Nephron (organoid): Measurements from ENCODE around the gene PTF1A.

ENCODE experiments used
- H3K27ac Mint-ChIP-seq, 3 experiments: 2 replicates each; pipeline ENCODE4 v1.8.0; 2020; ENCODE audit warnings: mixed read lengths in 3 of 3, mild to moderate bottlenecking in 2 of 3, moderate library complexity in 1 of 3
- H3K27me3 Mint-ChIP-seq: 2 replicates; pipeline ENCODE4 v1.8.0; 2021; ENCODE audit warnings: low read depth, mild to moderate bottlenecking, moderate library complexity, mixed read lengths
- H3K36me3 Mint-ChIP-seq: 2 replicates; pipeline ENCODE4 v1.8.0; 2020; ENCODE audit warnings: low read depth, mixed read lengths
- H3K4me1 Mint-ChIP-seq: 2 replicates; pipeline ENCODE4 v1.8.0; 2020; ENCODE audit warnings: mixed read lengths
- H3K4me3 Mint-ChIP-seq, 3 experiments: 2 replicates each; pipeline ENCODE4 v1.8.0; 2020; ENCODE audit warnings: mild to moderate bottlenecking in 3 of 3, mixed read lengths in 3 of 3, moderate library complexity in 2 of 3
- H3K9me3 Mint-ChIP-seq: 2 replicates; pipeline ENCODE4 v1.8.0; 2020; ENCODE audit warnings: mixed read lengths
- TF ChIP-seq, protein P1 (sequence below), 3 experiments: fragments of 200-600 bp; sonication (generic); IDR thresholded peaks; one replicate each; pipeline ENCODE4 v1.5.0; 2021; ENCODE audit warnings: antibody characterized with exemption in 3 of 3; ENCODE audit not compliant: unreplicated experiment in 3 of 3

PTF1A gene, protein sequence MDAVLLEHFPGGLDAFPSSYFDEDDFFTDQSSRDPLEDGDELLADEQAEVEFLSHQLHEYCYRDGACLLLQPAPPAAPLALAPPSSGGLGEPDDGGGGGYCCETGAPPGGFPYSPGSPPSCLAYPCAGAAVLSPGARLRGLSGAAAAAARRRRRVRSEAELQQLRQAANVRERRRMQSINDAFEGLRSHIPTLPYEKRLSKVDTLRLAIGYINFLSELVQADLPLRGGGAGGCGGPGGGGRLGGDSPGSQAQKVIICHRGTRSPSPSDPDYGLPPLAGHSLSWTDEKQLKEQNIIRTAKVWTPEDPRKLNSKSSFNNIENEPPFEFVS

DNA sequence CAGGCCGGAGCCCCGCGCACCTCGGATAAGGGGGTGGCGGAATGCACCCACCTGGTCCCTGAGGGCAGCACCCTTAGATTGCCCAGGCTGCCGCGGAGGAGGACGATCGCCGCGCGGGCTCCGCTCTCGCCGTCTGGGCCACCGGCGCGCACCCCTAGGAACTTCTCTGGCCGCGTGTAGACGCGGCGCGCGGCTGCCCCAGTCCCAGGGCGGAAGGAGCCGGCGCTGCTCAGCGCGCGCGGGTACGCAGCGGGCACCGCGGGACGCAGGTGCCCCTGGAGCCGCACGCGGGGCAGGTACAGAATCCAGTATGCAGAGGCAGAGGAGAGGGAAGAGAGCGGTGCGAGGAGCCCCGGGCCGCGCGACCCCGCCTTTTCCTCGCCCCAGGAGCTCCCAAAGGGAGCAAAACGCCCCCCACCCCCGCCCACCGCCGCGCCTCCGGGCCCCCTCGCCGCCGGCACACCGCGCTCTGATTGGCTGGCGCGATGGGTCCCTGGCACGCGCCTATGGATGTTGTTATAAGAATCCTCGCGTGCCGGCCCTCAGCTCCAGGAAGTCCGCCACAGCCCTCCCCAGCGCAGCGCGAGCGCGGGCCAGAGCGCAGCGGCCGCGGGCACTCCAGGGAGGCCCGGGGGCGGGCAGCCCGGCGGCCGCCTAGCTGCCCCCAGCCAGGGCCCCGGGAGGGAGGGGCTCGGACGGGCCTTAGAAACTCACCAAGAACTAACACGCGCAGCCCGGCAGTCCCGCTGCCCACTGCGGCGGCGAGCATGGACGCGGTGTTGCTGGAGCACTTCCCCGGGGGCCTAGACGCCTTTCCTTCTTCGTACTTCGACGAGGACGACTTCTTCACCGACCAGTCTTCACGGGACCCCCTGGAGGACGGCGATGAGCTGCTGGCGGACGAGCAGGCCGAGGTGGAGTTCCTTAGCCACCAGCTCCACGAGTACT is at the start of gene PTF1A:
Gene PTF1A (plus strand): TSS at position 549 of the 948 bp plus-strand sequence. CDS start 219 bp downstream, at position 768.
- no peak within 1 kb of the TSS for H3K27ac Mint-ChIP-seq
- TF ChIP-seq, protein P1, sequence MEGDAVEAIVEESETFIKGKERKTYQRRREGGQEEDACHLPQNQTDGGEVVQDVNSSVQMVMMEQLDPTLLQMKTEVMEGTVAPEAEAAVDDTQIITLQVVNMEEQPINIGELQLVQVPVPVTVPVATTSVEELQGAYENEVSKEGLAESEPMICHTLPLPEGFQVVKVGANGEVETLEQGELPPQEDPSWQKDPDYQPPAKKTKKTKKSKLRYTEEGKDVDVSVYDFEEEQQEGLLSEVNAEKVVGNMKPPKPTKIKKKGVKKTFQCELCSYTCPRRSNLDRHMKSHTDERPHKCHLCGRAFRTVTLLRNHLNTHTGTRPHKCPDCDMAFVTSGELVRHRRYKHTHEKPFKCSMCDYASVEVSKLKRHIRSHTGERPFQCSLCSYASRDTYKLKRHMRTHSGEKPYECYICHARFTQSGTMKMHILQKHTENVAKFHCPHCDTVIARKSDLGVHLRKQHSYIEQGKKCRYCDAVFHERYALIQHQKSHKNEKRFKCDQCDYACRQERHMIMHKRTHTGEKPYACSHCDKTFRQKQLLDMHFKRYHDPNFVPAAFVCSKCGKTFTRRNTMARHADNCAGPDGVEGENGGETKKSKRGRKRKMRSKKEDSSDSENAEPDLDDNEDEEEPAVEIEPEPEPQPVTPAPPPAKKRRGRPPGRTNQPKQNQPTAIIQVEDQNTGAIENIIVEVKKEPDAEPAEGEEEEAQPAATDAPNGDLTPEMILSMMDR (IDR thresholded peaks at IDR 0.05; ENCODE audit: unreplicated experiment in 3 of 3), result no peak
- peaks cover 97% of the 10 kb centered on the region for H3K27me3 Mint-ChIP-seq
- no peaks in the 10 kb centered on the region for H3K36me3 Mint-ChIP-seq
- H3K4me3 Mint-ChIP-seq, result peak within 1 kb of the TSS; percentile 68 to 76 (median 70)
- peaks cover 5% of the 10 kb centered on the region for H3K9me3 Mint-ChIP-seq
- peaks cover 6% of the 10 kb centered on the region for H3K4me1 Mint-ChIP-seq

DNA sequence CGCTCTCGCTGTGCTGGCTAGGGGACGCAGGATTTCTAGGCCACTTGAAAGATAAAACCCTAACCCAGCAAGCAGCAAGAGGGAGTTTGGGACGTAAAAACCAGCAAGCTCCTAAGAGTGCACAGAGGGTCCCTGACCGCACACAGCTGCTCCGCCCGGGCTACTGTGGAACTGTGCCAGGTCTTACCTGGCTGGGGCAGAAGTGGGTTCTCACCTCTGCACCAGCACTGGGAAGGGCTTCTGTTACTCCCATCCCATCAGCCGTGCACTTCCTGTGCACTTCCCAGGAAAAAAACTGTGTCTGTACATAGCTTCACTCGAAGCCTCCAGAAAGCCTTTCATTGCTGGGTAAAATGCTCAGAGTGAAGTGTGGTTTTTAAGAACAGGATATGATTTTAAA is 45.9 kb upstream of the PTF1A start:
- Mint-ChIP-seq H3K9me3 (peaks cover under 1% of the 10 kb centered on the region), H3K36me3 (no peaks in the 10 kb centered on the region), H3K4me3 (no peak overlapping the region), H3K27me3 (peaks cover 6% of the 10 kb centered on the region), H3K27ac (no peak overlapping the region), H3K4me1 (peaks cover 10% of the 10 kb centered on the region)
- TF ChIP-seq, protein P1 (IDR thresholded peaks at IDR 0.05; ENCODE audit: unreplicated experiment in 3 of 3), result no peak

DNA sequence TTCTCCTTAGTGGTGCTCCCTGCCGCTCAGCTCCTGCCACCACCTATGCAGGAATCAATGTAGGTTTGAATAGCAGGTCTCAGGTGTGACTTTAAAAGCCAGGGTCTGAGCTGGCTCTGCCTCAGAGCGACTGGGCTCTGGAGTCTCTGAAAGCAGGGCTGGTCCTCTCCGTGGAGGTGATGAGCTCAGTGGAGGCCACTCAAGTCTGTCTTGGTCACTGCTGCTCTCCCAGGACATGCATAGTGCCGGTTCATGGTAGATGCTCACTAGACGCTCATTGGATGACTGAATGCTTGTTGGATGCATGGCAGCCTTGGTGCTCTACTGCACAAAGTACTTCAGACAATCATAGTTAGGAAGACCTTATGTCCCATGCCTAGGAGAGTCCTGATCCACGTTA is 45.1 kb upstream of the PTF1A start:
- Mint-ChIP-seq H3K36me3 (no peaks in the 10 kb centered on the region), H3K27ac (no peak overlapping the region), H3K9me3 (no peaks in the 10 kb centered on the region), H3K4me1 (peaks cover 10% of the 10 kb centered on the region), H3K4me3 (no peak overlapping the region), H3K27me3 (peaks cover 6% of the 10 kb centered on the region)
- TF ChIP-seq, protein P1 (IDR thresholded peaks at IDR 0.05; ENCODE audit: unreplicated experiment in 3 of 3), result no peak

DNA sequence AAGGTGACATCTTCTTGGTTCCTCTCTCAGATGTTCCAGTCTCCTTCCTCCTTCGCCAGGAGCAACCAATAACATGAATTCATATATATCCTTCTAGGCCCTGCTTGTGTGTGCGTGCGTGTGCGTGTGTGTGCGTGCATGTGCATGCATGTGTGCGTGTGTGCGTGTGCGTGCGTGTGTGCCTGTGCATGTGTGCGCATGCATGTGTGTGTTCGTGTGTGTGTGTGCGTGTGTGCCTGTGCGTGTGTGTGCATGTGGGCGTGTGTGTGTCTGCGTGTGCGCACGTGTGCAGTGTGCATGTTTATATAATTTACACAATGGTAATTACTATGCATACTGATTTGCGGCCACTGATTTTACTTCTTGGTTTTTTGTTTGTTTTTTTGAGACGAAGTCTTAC is 43.9 kb upstream of the PTF1A start:
- no peak overlapping the region for H3K27ac Mint-ChIP-seq
- peaks cover 10% of the 10 kb centered on the region for H3K4me1 Mint-ChIP-seq
- TF ChIP-seq, protein P1 (IDR thresholded peaks at IDR 0.05; ENCODE audit: unreplicated experiment in 3 of 3), result no peak

DNA sequence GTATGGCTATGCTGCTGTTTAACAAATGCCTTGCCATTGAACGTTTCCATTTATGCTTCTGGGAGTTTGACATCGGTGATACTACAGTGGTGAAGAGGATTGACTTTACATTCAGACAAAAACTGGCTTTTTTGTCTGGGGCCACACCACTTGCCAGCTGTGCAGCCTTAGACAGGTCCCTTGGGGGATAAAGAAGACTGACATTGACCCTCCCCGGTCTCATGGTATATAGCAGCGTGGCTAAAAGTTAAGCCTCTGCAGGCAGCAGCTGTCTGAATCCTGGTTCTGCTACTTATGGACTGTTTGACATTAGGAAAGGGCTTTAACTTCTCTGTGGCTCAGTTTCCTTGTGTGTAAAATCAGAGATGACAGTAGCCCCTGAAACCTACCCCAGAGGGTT is 42.0 kb upstream of the PTF1A start:
- H3K4me3 Mint-ChIP-seq, result no peak overlapping the region
- no peaks in the 10 kb centered on the region for H3K9me3 Mint-ChIP-seq
- TF ChIP-seq, protein P1 (IDR thresholded peaks at IDR 0.05; ENCODE audit: unreplicated experiment in 3 of 3), result no peak
- peaks cover 10% of the 10 kb centered on the region for H3K27me3 Mint-ChIP-seq
- H3K36me3 Mint-ChIP-seq, result no peaks in the 10 kb centered on the region
- peak overlapping the region in 1 of 3 experiments; percentile 37 for H3K27ac Mint-ChIP-seq
- peaks cover 10% of the 10 kb centered on the region for H3K4me1 Mint-ChIP-seq

More for the DNA sequence above, 43.9 kb upstream of the PTF1A start:
- Mint-ChIP-seq H3K4me3 (no peak overlapping the region), H3K9me3 (no peaks in the 10 kb centered on the region), H3K36me3 (no peaks in the 10 kb centered on the region), H3K27me3 (peaks cover 6% of the 10 kb centered on the region)
